Thoracic aorta (tissue), 2 donors: Measurements from ENCODE around the gene CADM4. TPM values are rescaled to one million over a fixed set of nuclear protein-coding genes. Genes with fewer than 3 reads are reported as not detected.

Source experiments
- ATAC-seq: fragments of 150-250 bp; one replicate; pipeline ENCODE4 v1.8.0; 2017; ENCODE audit warnings: low read depth; ENCODE audit not compliant: insufficient number of reproducible peaks, low FRiP score
- DNase-seq: peaks from one replicate; pipeline ENCODE4 v3.0.0-alpha.2; 2020; ENCODE audit warnings: low spot score
- H3K27ac ChIP-seq, 2 donors: fragments of 200-600 bp; sonication (generic); 1 replicate in 1 of 2; 2 replicates in 1 of 2; pipeline ENCODE4 v1.5.1; 2016; ENCODE audit warnings: mild to moderate bottlenecking in 2 of 2, moderate library complexity in 2 of 2
- H3K27me3 ChIP-seq: fragments of 200-600 bp; sonication (generic); replicated peaks from 2 replicates; pipeline ENCODE4 v1.6.0; 2016; ENCODE audit warnings: mild to moderate bottlenecking; ENCODE audit not compliant: insufficient read depth
- H3K36me3 ChIP-seq: fragments of 200-600 bp; sonication (generic); one replicate; pipeline ENCODE4 v1.5.1; 2016
- H3K4me1 ChIP-seq, 2 donors: fragments of 200-600 bp; sonication (generic); 1 replicate in 1 of 2; 2 replicates in 1 of 2; pipeline versions ENCODE4 v1.5.1 to v1.6.0; 2016; ENCODE audit warnings: low read depth in 2 of 2, mild to moderate bottlenecking in 1 of 2; ENCODE audit not compliant: control insufficient read depth in 1 of 2
- H3K4me3 ChIP-seq: fragments of 200-600 bp; sonication (generic); 2 replicates; pipeline ENCODE4 v1.5.1; 2016; ENCODE audit warnings: mild to moderate bottlenecking
- H3K9me3 ChIP-seq: fragments of 200-600 bp; sonication (generic); 2 replicates; pipeline ENCODE4 v1.5.1; 2016
- total RNA-seq, 2 donors: library from RNA; depleted of rRNA; stranded (reverse); fragments of >200 nt; gene quantifications; one replicate each; pipeline versions ENCODE4 v1.1.0 to v1.2.3, GENCODE V29; 2016
- TF ChIP-seq, protein P1 (sequence below): fragments of 200-600 bp; sonication (generic); IDR thresholded peaks from one replicate; pipeline ENCODE4 v1.5.1; 2019; ENCODE audit warnings: antibody characterized with exemption

The CADM4 gene
- total RNA-seq, 2 donors from 2014 or later: 1.9 to 5.6 TPM

DNA sequence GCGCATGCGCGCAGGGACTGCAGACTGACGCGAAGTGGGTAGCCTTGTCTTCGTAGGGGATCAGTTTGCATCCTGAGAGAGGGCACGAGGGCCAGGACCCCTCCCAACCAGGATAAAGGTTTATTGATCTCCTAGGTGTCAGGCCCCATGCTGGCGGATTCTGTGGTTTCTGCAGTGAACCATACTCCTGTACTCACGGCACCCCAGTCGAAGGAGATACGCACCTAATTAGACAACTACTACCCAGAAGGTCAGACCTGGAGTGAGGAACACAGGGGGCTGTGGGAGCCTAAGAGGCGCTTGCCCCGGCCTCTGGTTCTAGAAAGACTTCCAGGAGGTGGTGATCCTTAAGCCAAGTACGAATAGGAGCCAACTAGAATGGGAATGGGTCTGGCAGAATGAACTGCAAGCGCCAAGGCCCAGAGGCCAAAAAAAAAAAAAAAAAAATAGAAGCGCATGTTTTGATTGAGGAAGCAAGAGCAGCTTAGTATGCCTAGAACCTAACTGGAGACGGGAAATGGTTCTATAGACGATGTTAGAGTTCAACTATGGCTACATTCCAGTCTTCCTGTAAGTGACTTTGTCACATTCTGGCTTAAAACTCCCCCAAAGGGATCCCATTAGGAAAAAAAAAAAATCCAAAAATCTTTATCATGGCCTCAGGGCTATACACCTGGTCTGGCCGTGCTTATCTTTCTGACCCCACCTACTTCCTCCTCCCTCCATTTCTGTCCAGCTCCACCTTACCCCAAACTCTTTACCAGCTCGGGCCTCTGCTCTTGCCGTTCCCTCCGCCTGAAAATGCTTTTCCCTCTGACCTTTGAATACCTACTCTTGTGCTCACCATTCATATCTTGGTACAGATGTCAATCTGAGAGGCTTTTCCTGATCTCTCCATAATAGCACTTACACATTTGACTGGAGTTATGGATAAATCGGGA lies 19.3 kb downstream of the CADM4 start:
- ATAC-seq (no peak), DNase-seq (peak; percentile 63)
- Histone ChIP-seq H3K36me3 (no peaks in the 10 kb centered on the region), H3K27me3 (no peaks in the 10 kb centered on the region), H3K9me3 (no peaks in the 10 kb centered on the region), H3K27ac (peak overlapping the region; percentile 80 to 84), H3K4me1 (peaks cover 0 to 16% of the 10 kb centered on the region in 2 donors), H3K4me3 (peak overlapping the region; percentile 72)
- TF ChIP-seq, protein P1, sequence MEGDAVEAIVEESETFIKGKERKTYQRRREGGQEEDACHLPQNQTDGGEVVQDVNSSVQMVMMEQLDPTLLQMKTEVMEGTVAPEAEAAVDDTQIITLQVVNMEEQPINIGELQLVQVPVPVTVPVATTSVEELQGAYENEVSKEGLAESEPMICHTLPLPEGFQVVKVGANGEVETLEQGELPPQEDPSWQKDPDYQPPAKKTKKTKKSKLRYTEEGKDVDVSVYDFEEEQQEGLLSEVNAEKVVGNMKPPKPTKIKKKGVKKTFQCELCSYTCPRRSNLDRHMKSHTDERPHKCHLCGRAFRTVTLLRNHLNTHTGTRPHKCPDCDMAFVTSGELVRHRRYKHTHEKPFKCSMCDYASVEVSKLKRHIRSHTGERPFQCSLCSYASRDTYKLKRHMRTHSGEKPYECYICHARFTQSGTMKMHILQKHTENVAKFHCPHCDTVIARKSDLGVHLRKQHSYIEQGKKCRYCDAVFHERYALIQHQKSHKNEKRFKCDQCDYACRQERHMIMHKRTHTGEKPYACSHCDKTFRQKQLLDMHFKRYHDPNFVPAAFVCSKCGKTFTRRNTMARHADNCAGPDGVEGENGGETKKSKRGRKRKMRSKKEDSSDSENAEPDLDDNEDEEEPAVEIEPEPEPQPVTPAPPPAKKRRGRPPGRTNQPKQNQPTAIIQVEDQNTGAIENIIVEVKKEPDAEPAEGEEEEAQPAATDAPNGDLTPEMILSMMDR: no peak

DNA sequence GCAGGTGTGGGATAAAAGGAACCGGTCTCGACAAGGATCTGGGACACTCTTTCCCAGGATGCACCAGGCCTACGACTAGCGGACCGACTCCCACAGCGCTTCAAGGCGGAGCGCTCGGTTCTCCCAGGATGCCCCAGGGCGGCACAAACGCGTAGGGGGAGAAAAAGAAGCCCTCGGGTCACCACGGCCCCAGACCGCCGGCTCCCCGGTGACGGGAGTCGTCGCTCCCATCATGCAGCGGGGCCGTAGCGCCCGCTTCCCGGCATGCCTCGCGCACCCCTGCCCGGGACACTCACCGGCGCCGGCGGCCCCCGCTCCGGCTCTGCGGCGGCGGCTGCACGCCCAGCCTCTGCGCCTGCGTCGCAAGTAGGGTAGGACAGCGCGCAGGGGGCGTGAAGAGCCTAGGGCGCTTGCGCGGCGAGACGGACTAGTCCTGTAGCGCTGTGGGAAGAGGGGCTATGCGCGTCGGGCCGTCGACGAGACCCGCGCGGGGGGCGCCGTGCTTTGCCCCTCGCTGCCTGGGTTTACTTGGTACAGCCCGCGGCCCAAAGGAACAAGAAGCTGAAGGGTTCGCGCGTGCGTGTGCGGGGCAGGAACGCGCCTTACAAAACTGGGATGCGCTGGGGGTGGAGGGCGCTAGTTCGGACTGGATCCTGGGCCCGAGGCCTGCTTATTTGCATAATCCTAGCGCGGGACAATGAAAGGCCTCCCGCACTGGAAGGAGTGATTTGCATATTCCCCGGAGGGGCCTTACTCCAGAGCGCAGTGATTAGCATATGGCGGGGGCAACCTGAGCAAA lies 20.2 kb downstream of the CADM4 start, which contains the start of gene ZNF428:
TSS of gene ZNF428 (minus strand) at position 368 of the 799 bp plus-strand sequence. CDS start 5,325 bp downstream, outside the sequence.
- no peaks in the 10 kb centered on the region for H3K9me3 ChIP-seq
- peak within 1 kb of the TSS; percentile 80 to 84 for H3K27ac ChIP-seq
- H3K36me3 ChIP-seq: no peaks in the 10 kb centered on the region
- H3K27me3 ChIP-seq: no peaks in the 10 kb centered on the region
- H3K4me1 ChIP-seq: peaks cover 0 to 16% of the 10 kb centered on the region in 2 donors
- ATAC-seq (peak; percentile 71), DNase-seq (peak; percentile 35)
- peak within 1 kb of the TSS; percentile 72 for H3K4me3 ChIP-seq
- TF ChIP-seq, protein P1: no peak

DNA sequence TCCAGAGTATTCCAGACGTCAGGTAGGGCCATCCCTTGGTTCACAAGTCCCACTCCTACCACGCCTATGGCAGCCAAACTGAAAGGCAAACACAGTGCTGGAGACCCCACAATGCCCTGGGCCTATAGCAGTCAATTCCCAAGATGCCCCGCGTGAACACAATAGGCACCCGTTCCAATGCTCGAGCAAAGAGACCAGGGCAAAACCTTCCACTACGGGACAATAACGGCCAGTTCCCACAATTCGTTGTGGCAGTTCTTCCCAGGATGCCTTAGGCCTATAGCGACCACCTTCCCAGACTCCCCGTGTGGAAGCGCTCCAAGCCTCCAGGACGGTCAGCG lies 20.8 kb downstream of the CADM4 start:
- no peaks in the 10 kb centered on the region for H3K27me3 ChIP-seq
- ATAC-seq: peak; percentile 10
- no peaks in the 10 kb centered on the region for H3K36me3 ChIP-seq
- H3K4me3 ChIP-seq: peak overlapping the region; percentile 72
- H3K27ac ChIP-seq: peak overlapping the region; percentile 80 to 84
- TF ChIP-seq, protein P1: no peak
- peaks cover 0 to 16% of the 10 kb centered on the region in 2 donors for H3K4me1 ChIP-seq
- H3K9me3 ChIP-seq: no peaks in the 10 kb centered on the region
- DNase-seq: no peak

DNA sequence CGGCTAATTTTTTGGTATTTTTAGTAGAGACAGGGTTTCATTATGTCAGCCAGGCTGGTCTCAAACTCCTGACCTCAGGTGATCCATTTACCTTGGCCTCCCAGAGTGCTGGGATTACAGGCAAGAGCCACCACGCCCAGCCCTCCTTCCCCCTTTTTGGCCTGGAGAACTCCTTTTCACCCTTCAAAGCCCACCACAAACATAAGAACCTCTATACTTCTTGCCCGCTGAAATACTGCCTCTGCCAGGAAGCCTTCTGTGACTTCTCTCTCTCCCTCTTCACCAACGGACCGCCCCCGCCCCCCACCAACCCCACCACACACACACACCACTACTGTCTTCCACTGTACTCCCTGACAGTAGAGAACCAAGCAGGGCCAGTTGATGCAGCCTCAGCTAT lies 22.7 kb downstream of the CADM4 start:
- ATAC-seq: no peak
- no peak overlapping the region for H3K4me3 ChIP-seq
- TF ChIP-seq, protein P1: no peak
- no peaks in the 10 kb centered on the region for H3K27me3 ChIP-seq
- peaks cover 0 to 16% of the 10 kb centered on the region in 2 donors for H3K4me1 ChIP-seq
- H3K9me3 ChIP-seq: no peaks in the 10 kb centered on the region
- H3K36me3 ChIP-seq: peaks cover 7% of the 10 kb centered on the region
- H3K27ac ChIP-seq: no peak overlapping the region
- no peak for DNase-seq

GRCh38 chr19:43616306-43616705 lies 23.3 kb downstream of the CADM4 start:
- no peak overlapping the region for H3K4me3 ChIP-seq
- DNase-seq (no peak), ATAC-seq (no peak)
- H3K36me3 ChIP-seq: peaks cover 11% of the 10 kb centered on the region
- H3K4me1 ChIP-seq: peaks cover 0 to 16% of the 10 kb centered on the region in 2 donors
- H3K9me3 ChIP-seq: no peaks in the 10 kb centered on the region
- H3K27me3 ChIP-seq: no peaks in the 10 kb centered on the region
- TF ChIP-seq, protein P1: no peak
- no peak overlapping the region for H3K27ac ChIP-seq
